Pancreas (tissue), 10 donors: Measurements from ENCODE around the gene TGFBR2. TPM values are rescaled to one million over a fixed set of nuclear protein-coding genes. Genes with fewer than 3 reads are reported as not detected.

ENCODE experiments used
- ATAC-seq, 4 donors: fragments of 200-7000 bp; cut with Tn5 transposase; one replicate each; pipeline versions ENCODE4 v1.8.0 to v1.9.1; 2020; ENCODE audit warnings: mild to moderate bottlenecking in 4 of 4, moderate library complexity in 4 of 4
- DNase-seq, 6 donors: peaks; one replicate each; pipeline ENCODE4 v3.0.0-alpha.2; 2020
- FAIRE-seq: peaks from 2 replicates; lab custom pipeline; 2012; peaks lifted over from hg19 to GRCh38; lab: Jason Lieb, UNC
- H3K27ac ChIP-seq, 4 donors: fragments of 200-600 bp; sonication (generic); 1 replicate in 3 of 4; 2 replicates in 1 of 4; pipeline versions ENCODE4 v1.5.0 to v1.8.0; 2020
- H3K27me3 ChIP-seq, 4 donors: fragments of 200-600 bp; one replicate each; pipeline ENCODE4 v1.8.0; 2021
- H3K36me3 ChIP-seq, 3 donors: fragments of 200-600 bp; sonication (generic) in 1 of 3; one replicate each; pipeline versions ENCODE4 v1.5.0 to v1.8.0; 2020 to 2021
- H3K4me1 ChIP-seq, 3 donors: fragments of 200-600 bp; one replicate each; pipeline ENCODE4 v1.8.0; 2021
- H3K4me3 ChIP-seq, 4 donors: fragments of 200-600 bp; sonication (generic) in 2 of 4; one replicate each; pipeline versions ENCODE4 v1.5.0 to v1.8.0; 2020 to 2021
- H3K9me3 ChIP-seq, 4 donors: fragments of 200-600 bp; one replicate each; pipeline ENCODE4 v1.8.0; 2021
- CTCF ChIP-seq, 4 donors: fragments of 200-600 bp; sonication (generic) in 3 of 4; IDR thresholded peaks; one replicate each; pipeline versions ENCODE4 v1.5.0 to v1.8.0; 2021; ENCODE audit warnings: antibody characterized with exemption in 4 of 4
- WGBS, 2 donors: extraction: QIAGEN DNeasy Blood & Tissue Kit; methylation state at CpG; one replicate each; pipeline ENCODE4 v1.1.7; 2013; 5-methylcytosine and 5-hydroxymethylcytosine counted together
- intact Hi-C, 3 donors: fragments of 100-400 bp; cut with DNase I; formaldehyde crosslinking; loops; one replicate each; pipeline versions ENCODE4 v1.11.1 to v1.14.2; 2022
- polyA plus RNA-seq, 2 donors: library from polyadenylated mRNA; stranded (reverse); fragments of 200-250 nt; gene quantifications; one replicate each; pipeline ENCODE4 v1.2.3, GENCODE V29; 2013
- total RNA-seq, 6 donors: library from RNA; stranded (reverse); fragmentation: NEBNext Ultra II Directional in 4 of 6; extraction: Animal tissue kit (Norgen Biotek cat#: 25700) in 4 of 6; gene quantifications; one replicate each; pipeline versions ENCODE4 v1.2.1 to v1.2.4, GENCODE V29; 2021 to 2023
- donor health status: healthy with polysubstance abuse.
- donor health status: DM: no; HTN: no; CAD: no; lungs with moderate emphysema.
- donor health status: DM: no; HTN: no; CAD: no.
- donor health status: control.
- donor health status: control.
- donor health status: Bipolar disorder and iron deficiency.
- donor health status: DM: yes; HTN: yes; CAD: no.
- donor health status: DM: no; HTN: no; CAD: no.
- donor health status: DM: no; HTN: no; CAD: no.
- donor health status: DM: yes; HTN: yes; CAD: no.

The TGFBR2 gene
- total and polyA plus RNA-seq, 8 donors: 9.0 to 60.8 (median 31.1) TPM

GRCh38 chr3:30742796-30743619, 136.6 kb downstream of the TGFBR2 start:
- intact Hi-C loops: no loop called here

More at GRCh38 chr3:30742796-30743619, 136.6 kb downstream of the TGFBR2 start:
- DNase-seq (no peak), ATAC-seq (no peak), FAIRE-seq (no peak)
- H3K4me1 ChIP-seq: no peaks in the 10 kb centered on the region
- 85 to 87% methylated on average over 4 of the region's 4 CpGs for WGBS, 2 donors
- no peak for TF ChIP-seq CTCF (IDR thresholded peaks at IDR 0.05)
- no peaks in the 10 kb centered on the region for H3K36me3 ChIP-seq
- H3K9me3 ChIP-seq: no peaks in the 10 kb centered on the region
- H3K27ac ChIP-seq: no peak overlapping the region
- H3K4me3 ChIP-seq: no peak overlapping the region
- H3K27me3 ChIP-seq: no peaks in the 10 kb centered on the region
